ENCODE data around the gene ETFB. TPM values are rescaled to one million over a fixed set of nuclear protein-coding genes. Genes with fewer than 3 reads are reported as not detected.

Gene ETFB
- total RNA-seq, 4 donors from 2014 or later = 125 to 305 (median 154) TPM

GRCh38 chr19:51305479-51305878 is 60.7 kb downstream of the ETFB start:
- DNase-seq = no peak
- Histone ChIP-seq H3K9me3 (peaks cover 0 to 11% (median 4%) of the 10 kb centered on the region in 4 donors), H3K36me3 (no peaks in the 10 kb centered on the region), H3K27ac (no peak overlapping the region), H3K4me1 (no peaks in the 10 kb centered on the region), H3K27me3 (no peaks in the 10 kb centered on the region), H3K4me3 (no peak overlapping the region)
- TF ChIP-seq CTCF (IDR thresholded peaks at IDR 0.05) (no peak), POLR2A (IDR thresholded peaks at IDR 0.05) (no peak)

- peak in 1 of 3 donors; percentile 17 for DNase-seq
Observed at GRCh38 chr19:51301266-51301665, 64.9 kb downstream of the ETFB start.

GRCh38 chr19:51297406-51297805 is 68.8 kb downstream of the ETFB start:
- no peak for DNase-seq

More at GRCh38 chr19:51301266-51301665, 64.9 kb downstream of the ETFB start:
- Histone ChIP-seq H3K27me3 (no peaks in the 10 kb centered on the region), H3K4me1 (no peaks in the 10 kb centered on the region), H3K4me3 (no peak overlapping the region), H3K36me3 (no peaks in the 10 kb centered on the region), H3K9me3 (peaks cover 0 to 5% (median 2%) of the 10 kb centered on the region in 4 donors), H3K27ac (no peak overlapping the region)
- TF ChIP-seq CTCF (IDR thresholded peaks at IDR 0.05) = no peak
- TF ChIP-seq POLR2A (IDR thresholded peaks at IDR 0.05) = no peak

GRCh38 chr19:51296336-51297093 is 69.7 kb downstream of the ETFB start:
- no peaks in the 10 kb centered on the region for H3K4me1 ChIP-seq
- no peaks in the 10 kb centered on the region for H3K9me3 ChIP-seq
- no peak overlapping the region for H3K27ac ChIP-seq
- no peak overlapping the region for H3K4me3 ChIP-seq
- TF ChIP-seq POLR2A (IDR thresholded peaks at IDR 0.05) (no peak), CTCF (IDR thresholded peaks at IDR 0.05) (no peak)
- no peaks in the 10 kb centered on the region for H3K27me3 ChIP-seq
- H3K36me3 ChIP-seq = no peaks in the 10 kb centered on the region
- no peak for DNase-seq

More at GRCh38 chr19:51297406-51297805, 68.8 kb downstream of the ETFB start:
- Histone ChIP-seq H3K4me3 (no peak overlapping the region), H3K9me3 (peaks cover 0 to 4% (median 0%) of the 10 kb centered on the region in 4 donors), H3K4me1 (no peaks in the 10 kb centered on the region), H3K27ac (no peak overlapping the region), H3K27me3 (no peaks in the 10 kb centered on the region), H3K36me3 (no peaks in the 10 kb centered on the region)
- TF ChIP-seq CTCF (IDR thresholded peaks at IDR 0.05) (no peak), POLR2A (IDR thresholded peaks at IDR 0.05) (no peak)

GRCh38 chr19:51295382-51296126 is 70.6 kb downstream of the ETFB start:
- no peak overlapping the region for H3K27ac ChIP-seq
- no peak for DNase-seq
- H3K9me3 ChIP-seq = no peaks in the 10 kb centered on the region
- no peaks in the 10 kb centered on the region for H3K27me3 ChIP-seq
- H3K4me1 ChIP-seq = no peaks in the 10 kb centered on the region
- TF ChIP-seq POLR2A (IDR thresholded peaks at IDR 0.05) (no peak), CTCF (IDR thresholded peaks at IDR 0.05) (no peak)
- H3K4me3 ChIP-seq = no peak overlapping the region
- no peaks in the 10 kb centered on the region for H3K36me3 ChIP-seq

Other genes with a start within 250 kb of the ETFB start
- gene SIGLEC9, start 241.5 kb downstream of the ETFB start, total RNA-seq = 1 to 10 TPM in 2 of 4 donors, not detected in 2; 1.9 to 2.1 TPM
- not detected for gene SIGLEC7, start 224.1 kb downstream of the ETFB start, total RNA-seq
- 10 to 100 TPM in 1 of 4 donors, 1 to 10 TPM in 1, under 1 TPM in 1, not detected in 1; 0.88 to 22.3 (median 2.4) TPM for gene CD33, start 141.3 kb downstream of the ETFB start, total RNA-seq
- gene SIGLECL1, start 115.3 kb downstream of the ETFB start, total RNA-seq = not detected
- not detected for gene IGLON5, start 54.7 kb downstream of the ETFB start, total RNA-seq
- 1 to 10 TPM in 3 of 4 donors, not detected in 1; 2.5 to 6.5 (median 5.2) TPM for gene VSIG10L, start 24.2 kb downstream of the ETFB start, total RNA-seq
- not detected for gene CLDND2, start 2.6 kb upstream of the ETFB start, total RNA-seq
- 1 to 10 TPM in 2 of 4 donors, not detected in 2; 1.2 to 1.8 TPM for gene NKG7, start 6.3 kb upstream of the ETFB start, total RNA-seq
- not detected for gene LIM2, start 21.6 kb upstream of the ETFB start, total RNA-seq
- not detected for gene C19orf84, start 24.2 kb upstream of the ETFB start, total RNA-seq
- gene SIGLEC10, start 51.3 kb upstream of the ETFB start, total RNA-seq = 10 to 100 TPM in 1 of 4 donors, 1 to 10 TPM in 2, under 1 TPM in 1; 0.53 to 35.5 (median 3.0) TPM
- gene SIGLEC8, start 92.1 kb upstream of the ETFB start, total RNA-seq = 10 to 100 TPM in 1 of 4 donors, under 1 TPM in 3; 0.18 to 13.2 (median 0.52) TPM
- gene CEACAM18, start 112.2 kb upstream of the ETFB start, total RNA-seq = 1 to 10 TPM; 2.4 to 4.4 (median 2.5) TPM
- gene SIGLEC12, start 135.4 kb upstream of the ETFB start, total RNA-seq = 1 to 10 TPM in 2 of 4 donors, not detected in 2; 2.5 to 3.3 TPM
- 10 to 100 TPM in 1 of 4 donors, 1 to 10 TPM in 2, not detected in 1; 2.7 to 19.8 (median 6.8) TPM for gene SIGLEC6, start 165.3 kb upstream of the ETFB start, total RNA-seq
- 10 to 100 TPM; 11.9 to 27.2 (median 16.0) TPM for gene ZNF175, start 204.9 kb upstream of the ETFB start, total RNA-seq